A549 (cell line): ENCODE data around the gene TMEM88.
"Not testable (repeated sequence)": the region's sequence is repeated elsewhere in the genome, so short reads cannot be mapped to it uniquely, and the experiment has no call there.

Experiments used
- ESRRA ChIP-seq: fragments of 150-350 bp; IDR thresholded peaks from 2 replicates; pipeline ENCODE4 v1.6.1; 2014; ENCODE audit warnings: mild to moderate bottlenecking, low read length, borderline replicate concordance
- GATA3 ChIP-seq: IDR thresholded peaks from 2 replicates; pipeline ENCODE4 v1.6.1; 2012; ENCODE audit warnings: borderline replicate concordance
- MAFK ChIP-seq: fragments of 450-650 bp; IDR thresholded peaks from 2 replicates; pipeline ENCODE4 v1.6.1; 2014; ENCODE audit not compliant: partially characterized antibody
- NPAS2 ChIP-seq: fragments of 250-450 bp; sonication (Bioruptor Pico); IDR thresholded peaks from 2 replicates; pipeline ENCODE4 v1.8.0; 2022; ENCODE audit warnings: mild to moderate bottlenecking, moderate library complexity, borderline replicate concordance
- POLR2A ChIP-seq: IDR thresholded peaks from 2 replicates; pipeline ENCODE4 v1.6.1; 2012; ENCODE audit warnings: mild to moderate bottlenecking, low read length
- ZFP36 ChIP-seq: fragments of 450-650 bp; IDR thresholded peaks from 2 replicates; pipeline ENCODE4 v1.6.1; 2014; ENCODE audit warnings: borderline replicate concordance; ENCODE audit not compliant: partially characterized antibody
- TF ChIP-seq, protein P1 (sequence below): fragments of >200 bp; sonication (Bioruptor Twin); formaldehyde crosslinking; IDR thresholded peaks from 3 replicates; pipeline ENCODE4 v1.5.1; 2016

DNA sequence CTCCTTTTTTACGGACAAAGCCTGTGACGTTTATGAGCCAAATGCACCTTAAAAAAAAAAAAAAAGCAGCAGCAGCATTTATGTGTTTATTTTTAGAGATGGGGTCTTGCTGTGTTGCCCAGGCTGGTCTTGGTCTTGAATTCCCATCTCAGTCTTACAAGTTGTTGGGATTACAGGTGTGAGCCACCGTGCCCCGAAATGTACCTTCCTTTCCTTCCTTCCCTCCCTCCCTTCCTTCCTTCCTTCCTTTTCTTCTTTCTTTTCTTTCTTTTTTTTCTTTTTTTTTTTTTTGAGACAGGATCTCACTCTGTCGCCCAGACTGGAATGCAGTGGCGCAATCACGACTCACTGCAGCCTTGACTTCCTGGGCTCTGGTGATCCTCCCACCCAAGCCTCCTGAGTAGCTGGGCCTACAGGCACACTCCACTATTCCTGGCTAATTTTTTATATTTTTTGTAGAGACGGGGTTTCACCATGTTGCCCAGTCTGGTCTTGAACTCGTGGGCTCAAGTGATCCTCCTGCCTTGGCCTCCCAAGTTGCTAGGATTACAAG, 45.0 kb upstream of the TMEM88 start:
- TF ChIP-seq NPAS2 (CRISPR knock-in tag); ZFP36; POLR2A; GATA3; MAFK; ESRRA: not testable (repeated sequence)
- TF ChIP-seq, protein P1, sequence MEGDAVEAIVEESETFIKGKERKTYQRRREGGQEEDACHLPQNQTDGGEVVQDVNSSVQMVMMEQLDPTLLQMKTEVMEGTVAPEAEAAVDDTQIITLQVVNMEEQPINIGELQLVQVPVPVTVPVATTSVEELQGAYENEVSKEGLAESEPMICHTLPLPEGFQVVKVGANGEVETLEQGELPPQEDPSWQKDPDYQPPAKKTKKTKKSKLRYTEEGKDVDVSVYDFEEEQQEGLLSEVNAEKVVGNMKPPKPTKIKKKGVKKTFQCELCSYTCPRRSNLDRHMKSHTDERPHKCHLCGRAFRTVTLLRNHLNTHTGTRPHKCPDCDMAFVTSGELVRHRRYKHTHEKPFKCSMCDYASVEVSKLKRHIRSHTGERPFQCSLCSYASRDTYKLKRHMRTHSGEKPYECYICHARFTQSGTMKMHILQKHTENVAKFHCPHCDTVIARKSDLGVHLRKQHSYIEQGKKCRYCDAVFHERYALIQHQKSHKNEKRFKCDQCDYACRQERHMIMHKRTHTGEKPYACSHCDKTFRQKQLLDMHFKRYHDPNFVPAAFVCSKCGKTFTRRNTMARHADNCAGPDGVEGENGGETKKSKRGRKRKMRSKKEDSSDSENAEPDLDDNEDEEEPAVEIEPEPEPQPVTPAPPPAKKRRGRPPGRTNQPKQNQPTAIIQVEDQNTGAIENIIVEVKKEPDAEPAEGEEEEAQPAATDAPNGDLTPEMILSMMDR = not testable (repeated sequence)
